HUES64 (cell line): ENCODE measurements around the gene BRD9.

Source experiments
- H3K27ac ChIP-seq: 2 replicates; pipeline ENCODE4 v1.7.0; 2013; ENCODE audit warnings: low read depth, low read length, inconsistent platforms
- H3K27me3 ChIP-seq: 2 replicates; pipeline ENCODE4 v1.6.1; 2013; ENCODE audit warnings: mild to moderate bottlenecking, low read length; ENCODE audit not compliant: insufficient read depth
- H3K36me3 ChIP-seq: 2 replicates; pipeline ENCODE4 v1.6.1; 2013; ENCODE audit warnings: mild to moderate bottlenecking, low read length; ENCODE audit not compliant: insufficient read depth
- H3K4me1 ChIP-seq: 2 replicates; pipeline ENCODE4 v1.6.1; 2013; ENCODE audit warnings: mild to moderate bottlenecking, low read length, moderate library complexity; ENCODE audit not compliant: insufficient read depth
- H3K4me3 ChIP-seq: 2 replicates; pipeline ENCODE4 v1.5.1; 2013; ENCODE audit warnings: mild to moderate bottlenecking, low read length, moderate library complexity
- H3K9ac ChIP-seq: 2 replicates; pipeline ENCODE4 v1.6.1; 2013; ENCODE audit warnings: mild to moderate bottlenecking, low read depth, low read length
- H3K9me3 ChIP-seq: 2 replicates; pipeline ENCODE4 v1.6.1; 2013; ENCODE audit warnings: low read depth, low read length; ENCODE audit not compliant: insufficient read depth
- WGBS: fragments of 150-250, 120-280 bp; methylation state at CpG from one replicate; pipeline ENCODE4 v1.1.7; 2013; ENCODE audit warnings: missing lambda C conversion rate; 5-methylcytosine and 5-hydroxymethylcytosine counted together

BRD9 gene

DNA sequence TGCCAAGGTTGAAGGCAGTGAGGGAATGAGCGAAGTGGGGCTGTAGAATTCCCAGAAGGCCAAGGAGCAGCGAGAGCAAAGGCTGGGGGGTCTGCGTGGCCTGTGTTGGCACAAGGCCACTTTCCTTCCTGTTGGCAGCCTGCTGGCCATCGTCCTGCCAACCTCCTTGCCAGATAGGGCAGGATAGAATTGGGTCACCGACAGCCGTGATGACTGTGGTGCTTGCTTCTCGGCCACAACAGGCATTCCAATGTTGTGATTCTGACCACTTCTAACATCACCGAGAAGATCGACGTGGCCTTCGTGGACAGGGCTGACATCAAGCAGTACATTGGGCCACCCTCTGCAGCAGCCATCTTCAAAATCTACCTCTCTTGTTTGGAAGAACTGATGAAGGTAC lies 19.0 kb upstream of the BRD9 start:
- no peak overlapping the region for H3K9ac ChIP-seq
- H3K36me3 ChIP-seq, result peaks cover 92% of the 10 kb centered on the region
- no peak overlapping the region for H3K4me3 ChIP-seq
- 97% methylated on average over 11 of the region's 11 CpGs for WGBS
- no peaks in the 10 kb centered on the region for H3K9me3 ChIP-seq
- no peak overlapping the region for H3K27ac ChIP-seq
- no peaks in the 10 kb centered on the region for H3K4me1 ChIP-seq
- H3K27me3 ChIP-seq, result no peaks in the 10 kb centered on the region

GRCh38 chr5:910769-911160 lies 18.2 kb upstream of the BRD9 start:
- H3K27ac ChIP-seq, result no peak overlapping the region
- no peaks in the 10 kb centered on the region for H3K4me1 ChIP-seq
- H3K27me3 ChIP-seq, result no peaks in the 10 kb centered on the region
- H3K4me3 ChIP-seq, result no peak overlapping the region
- 95% methylated on average over 7 of the region's 7 CpGs for WGBS
- no peaks in the 10 kb centered on the region for H3K9me3 ChIP-seq
- peaks cover 92% of the 10 kb centered on the region for H3K36me3 ChIP-seq
- H3K9ac ChIP-seq, result no peak overlapping the region

DNA sequence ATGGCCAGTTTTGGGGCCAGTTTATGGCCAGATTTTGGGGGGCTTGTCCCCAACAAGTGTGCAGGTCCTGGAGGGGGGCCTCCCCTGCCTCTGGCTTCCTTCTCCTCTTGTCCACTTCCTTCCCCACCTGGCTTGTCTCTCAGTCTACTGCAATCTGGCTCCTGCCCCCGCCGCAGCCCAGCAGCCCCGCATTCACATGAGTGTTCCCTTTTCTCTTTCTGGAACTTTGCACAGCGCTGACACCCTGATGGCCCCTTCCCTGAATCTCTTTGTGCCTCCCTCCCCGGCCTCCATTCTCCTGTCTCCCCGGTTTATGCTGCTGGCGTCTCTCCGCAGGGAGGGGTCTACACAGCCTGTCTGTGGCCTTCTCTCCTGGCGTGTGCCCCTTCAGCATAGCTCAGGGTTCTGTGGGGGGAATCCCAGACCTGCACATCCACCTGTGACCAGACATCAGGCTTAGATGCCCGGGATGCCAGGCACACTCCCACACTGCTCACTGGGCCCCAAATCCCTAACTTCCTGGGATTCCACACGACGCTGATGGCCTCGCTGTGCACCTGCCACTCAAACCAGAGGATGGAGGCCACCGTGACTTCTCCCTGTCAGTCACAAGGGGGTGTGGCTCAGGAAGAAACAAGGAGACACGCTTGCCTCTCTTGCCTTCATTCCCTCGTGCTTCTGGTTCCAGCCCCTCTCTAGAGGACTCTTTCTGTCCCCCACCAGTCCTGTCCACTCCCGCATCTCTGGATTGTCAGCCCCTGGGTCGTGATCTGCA lies 17.6 kb upstream of the BRD9 start:
- no peak overlapping the region for H3K9ac ChIP-seq
- H3K27ac ChIP-seq, result no peak overlapping the region

DNA sequence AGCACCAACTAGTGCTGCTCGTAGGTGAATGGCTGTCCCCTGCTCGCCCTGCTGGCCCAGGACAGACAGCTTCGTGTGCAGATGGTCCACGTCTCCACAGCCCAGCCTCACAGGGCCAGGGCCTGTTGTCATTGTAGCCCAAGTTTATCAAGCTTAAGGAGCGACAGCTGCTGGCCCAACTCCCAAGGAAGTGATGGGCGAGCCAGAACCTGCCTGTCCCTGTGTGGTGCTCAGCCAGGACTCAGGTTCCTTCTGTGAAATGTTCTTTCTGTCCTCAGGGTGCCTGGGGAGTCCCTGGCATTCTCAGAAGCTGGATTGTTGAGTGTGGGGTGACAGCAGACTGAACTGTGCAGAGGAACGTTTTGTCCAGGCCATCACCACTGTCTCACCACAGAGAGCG lies 16.5 kb upstream of the BRD9 start:
- no peak overlapping the region for H3K9ac ChIP-seq
- H3K36me3 ChIP-seq, result peaks cover 92% of the 10 kb centered on the region
- H3K4me3 ChIP-seq, result no peak overlapping the region
- no peaks in the 10 kb centered on the region for H3K9me3 ChIP-seq
- no peak overlapping the region for H3K27ac ChIP-seq
- H3K27me3 ChIP-seq, result no peaks in the 10 kb centered on the region
- no peaks in the 10 kb centered on the region for H3K4me1 ChIP-seq
- WGBS, result 95% methylated on average over 8 of the region's 8 CpGs

More for the DNA sequence above, 17.6 kb upstream of the BRD9 start:
- H3K27me3 ChIP-seq, result no peaks in the 10 kb centered on the region
- no peak overlapping the region for H3K4me3 ChIP-seq
- no peaks in the 10 kb centered on the region for H3K9me3 ChIP-seq
- 94% methylated on average over 18 of the region's 18 CpGs for WGBS
- H3K4me1 ChIP-seq, result no peaks in the 10 kb centered on the region
- H3K36me3 ChIP-seq, result peaks cover 92% of the 10 kb centered on the region

DNA sequence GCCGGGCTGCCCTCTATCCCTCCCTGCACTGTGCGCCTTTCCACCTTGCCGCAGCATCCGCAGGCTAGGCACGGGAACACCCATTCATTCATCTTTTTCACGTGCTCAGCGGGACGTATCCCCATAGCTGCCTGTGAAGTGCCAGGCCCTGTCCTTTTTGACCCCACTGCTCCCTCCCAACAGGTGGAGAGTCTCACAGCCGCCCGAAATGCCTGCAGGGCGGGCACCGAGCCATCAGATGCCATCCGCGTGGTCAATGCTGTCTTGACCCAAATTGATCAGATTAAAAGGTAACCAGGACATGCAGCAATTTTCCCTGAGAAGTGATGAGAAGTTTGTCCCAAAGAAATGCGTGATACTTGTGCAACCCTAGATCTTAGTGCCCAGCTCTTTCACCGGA lies 15.6 kb upstream of the BRD9 start:
- H3K9me3 ChIP-seq, result no peaks in the 10 kb centered on the region
- H3K36me3 ChIP-seq, result peaks cover 89% of the 10 kb centered on the region
- WGBS, result 98% methylated on average over 16 of the region's 16 CpGs
- H3K9ac ChIP-seq, result no peak overlapping the region
- H3K27me3 ChIP-seq, result no peaks in the 10 kb centered on the region
- H3K27ac ChIP-seq, result no peak overlapping the region
- no peaks in the 10 kb centered on the region for H3K4me1 ChIP-seq
- no peak overlapping the region for H3K4me3 ChIP-seq

DNA sequence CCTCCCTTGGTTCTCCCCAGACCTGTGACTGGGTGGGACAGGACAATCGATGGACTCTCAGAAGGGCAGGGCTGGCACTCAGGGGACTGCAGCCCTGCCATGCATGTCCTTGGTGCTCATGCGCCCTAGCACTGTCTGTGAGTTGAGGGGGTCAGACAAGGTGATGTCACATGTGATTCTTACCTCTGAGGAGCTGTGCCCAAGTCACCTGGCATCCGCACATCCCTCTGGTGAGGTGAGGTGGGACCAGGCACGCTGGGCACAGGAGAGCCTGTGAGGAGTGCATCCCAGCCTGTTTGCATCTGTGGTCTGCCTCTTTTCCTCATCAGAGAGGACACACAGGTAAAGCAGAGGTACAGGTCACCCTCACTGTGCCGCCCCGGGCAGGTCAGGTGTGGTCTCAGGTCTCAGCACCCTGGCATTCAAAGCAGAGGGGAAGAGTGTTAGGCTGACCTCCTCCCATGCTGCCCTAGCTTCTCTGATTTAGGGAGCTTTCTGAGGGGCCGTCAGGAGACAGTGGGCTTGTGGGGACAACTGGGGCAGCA lies 14.8 kb upstream of the BRD9 start:
- H3K9ac ChIP-seq, result no peak overlapping the region
- 93% methylated on average over 7 of the region's 7 CpGs for WGBS
- H3K4me3 ChIP-seq, result no peak overlapping the region
- no peaks in the 10 kb centered on the region for H3K4me1 ChIP-seq
- no peaks in the 10 kb centered on the region for H3K27me3 ChIP-seq
- no peaks in the 10 kb centered on the region for H3K9me3 ChIP-seq
- no peak overlapping the region for H3K27ac ChIP-seq
- peaks cover 89% of the 10 kb centered on the region for H3K36me3 ChIP-seq

- Histone ChIP-seq H3K9me3 (no peaks in the 10 kb centered on the region), H3K27ac (no peak overlapping the region), H3K4me3 (no peak overlapping the region), H3K36me3 (peaks cover 94% of the 10 kb centered on the region), H3K9ac (no peak overlapping the region), H3K4me1 (no peaks in the 10 kb centered on the region), H3K27me3 (no peaks in the 10 kb centered on the region)
- WGBS, result 98% methylated on average over 12 of the region's 12 CpGs
Observed at GRCh38 chr5:905139-905642, 12.6 kb upstream of the BRD9 start.

- no peak overlapping the region for H3K27ac ChIP-seq
- H3K9ac ChIP-seq, result no peak overlapping the region
- no peak overlapping the region for H3K4me3 ChIP-seq
- no peaks in the 10 kb centered on the region for H3K4me1 ChIP-seq
- H3K27me3 ChIP-seq, result no peaks in the 10 kb centered on the region
- H3K36me3 ChIP-seq, result peaks cover 84% of the 10 kb centered on the region
- 98% methylated on average over 5 of the region's 6 CpGs for WGBS
- no peaks in the 10 kb centered on the region for H3K9me3 ChIP-seq
Observed at GRCh38 chr5:903756-904096, 11.1 kb upstream of the BRD9 start.

GRCh38 chr5:902129-902916 lies 9.7 kb upstream of the BRD9 start:
- Histone ChIP-seq H3K4me3 (no peak overlapping the region), H3K27me3 (no peaks in the 10 kb centered on the region), H3K36me3 (peaks cover 71% of the 10 kb centered on the region), H3K27ac (no peak overlapping the region), H3K4me1 (no peaks in the 10 kb centered on the region), H3K9me3 (no peaks in the 10 kb centered on the region), H3K9ac (no peak overlapping the region)
- WGBS, result 96% methylated on average over 16 of the region's 16 CpGs

DNA sequence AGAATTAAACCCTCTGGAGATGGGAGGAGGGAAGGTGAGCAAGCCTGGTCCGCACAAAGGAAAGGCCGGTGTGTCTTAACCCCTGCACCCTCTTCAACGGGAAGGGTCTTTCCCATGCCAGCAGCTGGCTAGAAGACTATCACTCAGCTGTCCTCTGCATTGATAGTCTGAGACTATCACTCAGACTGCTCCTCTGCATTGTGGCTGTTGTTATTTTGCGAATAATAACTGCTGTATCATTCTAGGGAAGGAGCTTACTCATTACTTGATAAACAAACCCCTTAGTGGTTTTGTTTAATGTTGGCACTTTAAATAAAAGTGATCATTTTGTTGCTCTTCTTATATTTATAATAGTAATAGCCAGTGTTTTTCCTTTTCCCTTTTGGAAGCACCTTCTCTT lies 8.2 kb upstream of the BRD9 start:
- no peaks in the 10 kb centered on the region for H3K4me1 ChIP-seq
- no peak overlapping the region for H3K4me3 ChIP-seq
- H3K27ac ChIP-seq, result no peak overlapping the region
- H3K36me3 ChIP-seq, result peaks cover 69% of the 10 kb centered on the region
- H3K9me3 ChIP-seq, result no peaks in the 10 kb centered on the region
- H3K27me3 ChIP-seq, result no peaks in the 10 kb centered on the region
- no peak overlapping the region for H3K9ac ChIP-seq
- 97% methylated on average over 4 of the region's 4 CpGs for WGBS

DNA sequence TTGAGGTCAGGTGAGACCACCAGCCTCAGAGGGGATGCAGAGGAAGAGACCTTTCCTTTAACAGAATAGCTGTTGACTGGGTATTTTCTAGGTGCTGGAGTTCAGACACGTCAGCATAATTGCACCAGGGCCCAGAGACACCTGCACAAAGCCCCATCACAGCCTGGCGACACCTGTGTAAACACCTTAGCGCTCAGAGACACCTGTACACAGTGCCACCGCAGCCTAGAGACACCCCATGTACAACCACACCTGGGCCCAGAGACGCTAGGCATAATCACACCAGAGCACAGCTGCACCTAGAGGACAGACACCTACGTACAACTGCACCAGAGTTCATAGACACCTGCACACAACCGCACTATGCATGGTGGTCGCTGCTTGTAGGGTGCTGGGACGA lies 1.1 kb upstream of the BRD9 start:
- 88% methylated on average over 9 of the region's 9 CpGs for WGBS
- H3K36me3 ChIP-seq, result peaks cover 63% of the 10 kb centered on the region

More for the DNA sequence above, 1.1 kb upstream of the BRD9 start:
- no peaks in the 10 kb centered on the region for H3K27me3 ChIP-seq
- H3K9ac ChIP-seq, result peak overlapping the region; percentile 97
- peak overlapping the region; percentile 84 for H3K4me3 ChIP-seq
- H3K4me1 ChIP-seq, result peaks cover 10% of the 10 kb centered on the region; the same call in 1 of the 2 replicates
- H3K27ac ChIP-seq, result no peak overlapping the region
- no peaks in the 10 kb centered on the region for H3K9me3 ChIP-seq
